Stimulated activated CD4-positive, alpha-beta T cell treated with anti-CD3 and anti-CD28 coated beads, Interleukin-4, amount 100 ng/mL, for 4 hours (primary cell): ENCODE results near the gene PCSK1.
"Not testable (repeated sequence)": the region's sequence is repeated elsewhere in the genome, so short reads cannot be mapped to it uniquely, and the experiment has no call there.

Experiments
- DNase-seq, 2 experiments: peaks; one replicate each; pipeline ENCODE4 v3.0.0-alpha.2; 2020

PCSK1 gene

DNA sequence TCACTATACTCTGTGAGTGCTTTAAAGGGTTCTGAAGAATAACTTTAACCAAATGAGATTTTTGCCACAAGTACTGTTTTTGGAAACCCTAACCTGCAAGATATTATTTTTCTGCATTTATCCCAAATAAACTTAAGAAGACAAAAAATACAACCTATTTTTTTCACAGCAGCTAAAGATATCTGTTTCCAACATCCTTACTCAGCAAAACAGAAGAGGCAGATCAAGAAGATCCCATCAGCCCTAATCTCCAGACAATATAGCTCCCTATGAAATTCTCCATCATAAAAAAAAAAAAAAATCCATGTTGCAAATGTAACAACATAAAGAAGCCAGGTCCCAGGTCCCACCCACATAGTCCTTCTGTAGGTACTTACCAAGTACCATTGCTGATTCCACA lies 7.6 kb downstream of the PCSK1 start:
- DNase-seq = no peak

GRCh38 chr5:96415897-96416296 lies 17.2 kb downstream of the PCSK1 start:
- DNase-seq = no peak

GRCh38 chr5:96412868-96413449 lies 20.1 kb downstream of the PCSK1 start:
- no peak for DNase-seq

GRCh38 chr5:96410013-96410412 lies 23.0 kb downstream of the PCSK1 start:
- DNase-seq = no peak

DNA sequence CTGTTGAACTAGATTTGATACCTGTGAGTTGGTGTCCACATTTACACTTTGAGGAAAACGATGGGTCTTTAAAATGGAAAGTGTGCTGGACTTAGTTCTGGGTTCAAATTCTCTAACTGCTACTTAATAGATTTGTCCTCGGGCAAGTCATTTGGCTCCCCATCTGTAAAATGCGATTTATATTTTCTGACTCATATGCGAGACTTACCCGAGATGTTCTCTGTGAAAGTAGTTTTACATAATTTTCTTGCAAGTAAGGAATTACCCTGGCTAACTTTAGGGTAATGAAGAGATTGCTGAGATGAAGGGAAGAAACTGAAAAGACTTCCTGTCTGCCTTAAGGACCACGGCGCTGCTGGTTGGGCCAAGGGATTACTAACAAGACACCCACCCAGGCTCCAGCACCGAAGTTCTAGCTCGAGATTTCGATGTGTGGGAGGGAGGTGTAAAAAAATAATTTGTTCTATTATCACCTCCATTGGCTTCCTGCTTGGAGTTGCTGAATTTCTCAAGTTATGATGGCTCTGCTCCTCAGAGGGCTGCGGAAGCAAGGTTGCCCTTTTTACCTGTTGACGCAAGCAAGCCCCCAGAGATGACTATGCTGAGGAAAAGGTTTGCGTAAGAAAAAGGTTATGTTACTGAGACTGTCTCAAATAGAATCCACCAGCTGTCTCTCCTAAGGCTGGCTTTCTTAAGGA lies 24.1 kb downstream of the PCSK1 start:
- DNase-seq = no peak

DNA sequence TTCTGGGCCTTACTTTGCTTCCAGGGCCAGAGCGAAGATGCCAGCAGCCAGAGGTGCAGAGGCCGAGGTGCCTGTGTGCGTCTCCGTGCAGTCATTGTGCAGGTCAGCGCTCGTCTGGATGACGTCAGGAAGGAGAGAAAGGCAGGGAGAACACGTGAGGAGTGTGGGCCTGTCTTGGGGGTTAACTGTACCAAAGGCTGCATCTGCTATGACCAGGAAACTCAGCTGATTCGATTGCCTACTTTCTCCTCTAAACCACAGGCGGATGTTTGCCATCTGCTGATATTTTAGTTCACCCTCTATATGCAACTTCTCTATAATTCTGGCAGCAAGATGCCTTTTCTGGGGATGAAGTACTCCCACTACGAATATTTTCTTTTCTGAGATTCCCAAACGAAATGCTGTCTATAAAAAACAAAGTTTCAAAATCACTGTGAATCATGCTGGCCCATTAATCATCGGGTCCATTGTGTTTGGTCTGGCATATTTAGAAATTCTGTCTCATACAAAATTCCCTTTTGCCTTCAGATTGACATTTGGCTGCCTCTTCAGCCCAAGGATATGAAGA lies 24.8 kb downstream of the PCSK1 start:
- no peak for DNase-seq

- no peak for DNase-seq
These were observed 25.6 kb downstream of the PCSK1 start for GRCh38 chr5:96407436-96407835.

- DNase-seq = no peak
These were observed 28.7 kb downstream of the PCSK1 start for GRCh38 chr5:96404191-96404867.

GRCh38 chr5:96402500-96402899 lies 30.5 kb downstream of the PCSK1 start:
- no peak for DNase-seq

DNA sequence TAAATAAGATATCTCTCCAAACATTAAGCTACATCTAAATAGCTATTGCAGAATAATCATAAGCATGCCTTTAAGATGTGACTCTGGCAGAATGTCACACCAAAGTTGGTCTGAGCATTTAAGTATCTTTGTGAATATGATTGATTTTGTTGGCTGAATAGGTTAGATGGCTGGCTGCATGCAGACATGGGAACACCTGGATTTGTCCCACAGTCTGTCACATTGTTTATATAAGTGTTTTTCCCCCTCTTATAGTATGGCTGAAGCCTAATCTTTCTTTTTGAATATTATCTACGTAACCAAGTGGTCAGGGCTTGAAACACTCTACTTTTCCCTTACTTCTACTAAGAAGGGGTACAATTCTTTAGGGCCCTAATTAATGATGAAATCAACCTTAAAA lies 36.2 kb downstream of the PCSK1 start:
- DNase-seq = no peak

DNA sequence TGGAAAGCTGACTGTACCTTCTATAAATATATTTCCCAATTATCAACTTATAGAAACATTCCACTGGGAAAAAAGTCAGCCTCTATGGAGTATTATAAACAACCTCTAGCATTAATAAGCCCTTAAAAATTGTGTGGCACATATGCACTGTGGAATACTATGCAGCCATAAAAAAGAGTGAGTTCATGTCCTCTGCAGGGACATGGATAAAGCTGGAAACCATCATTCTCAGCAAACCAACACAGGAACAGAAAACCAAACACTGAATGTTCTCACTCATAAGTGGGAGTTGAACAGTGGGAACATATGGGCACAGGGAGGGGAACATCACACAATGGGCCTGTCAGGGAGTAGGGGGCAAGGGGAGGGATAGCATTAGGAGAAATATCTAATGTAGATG lies 37.8 kb downstream of the PCSK1 start:
- not testable (repeated sequence) for DNase-seq

DNA sequence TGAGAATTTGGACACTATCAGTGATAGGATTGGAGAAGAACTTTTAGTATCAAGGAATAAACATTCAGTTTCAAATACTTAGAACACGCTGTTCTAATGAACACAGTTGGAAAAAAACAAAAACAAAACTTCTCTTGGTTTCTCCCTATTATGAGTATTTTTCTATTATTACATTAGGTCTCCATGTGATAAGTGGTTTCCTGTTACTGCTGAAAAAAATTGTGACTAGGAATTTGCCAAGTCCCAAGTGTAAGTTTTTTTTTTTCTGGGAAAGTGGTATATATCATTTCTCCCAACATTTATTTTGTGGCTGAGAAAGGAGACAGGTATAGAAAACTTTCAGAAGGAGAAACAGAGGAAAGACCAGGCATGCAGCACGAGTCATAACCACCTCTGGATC lies 41.1 kb downstream of the PCSK1 start:
- DNase-seq = no peak

DNA sequence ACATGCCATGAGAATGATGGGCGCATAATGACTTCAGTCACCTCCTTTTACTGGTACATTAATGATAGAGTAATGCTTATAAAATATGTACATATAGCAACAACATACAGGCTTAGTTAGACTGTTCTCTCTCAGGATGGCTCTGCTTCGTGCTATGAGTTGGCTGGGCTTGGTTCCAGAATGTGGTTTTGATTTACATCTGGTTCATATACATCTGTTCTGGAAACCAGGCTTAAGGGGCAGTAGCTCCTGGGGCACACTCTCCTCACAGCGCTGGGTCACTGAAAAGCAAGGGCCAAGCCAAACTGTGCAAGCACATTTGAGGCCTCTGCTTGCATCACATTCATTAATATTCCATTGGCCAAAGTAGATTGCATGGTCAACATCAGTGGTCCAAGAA lies 44.9 kb downstream of the PCSK1 start:
- no peak for DNase-seq

- no peak for DNase-seq
These were observed 45.4 kb downstream of the PCSK1 start for GRCh38 chr5:96387616-96388015.

GRCh38 chr5:96385538-96385937 lies 47.5 kb downstream of the PCSK1 start:
- DNase-seq = no peak

- DNase-seq = no peak
These were observed 48.7 kb downstream of the PCSK1 start for GRCh38 chr5:96384353-96384752.

- no peak for DNase-seq
These were observed 51.5 kb downstream of the PCSK1 start for GRCh38 chr5:96381526-96381925.

DNA sequence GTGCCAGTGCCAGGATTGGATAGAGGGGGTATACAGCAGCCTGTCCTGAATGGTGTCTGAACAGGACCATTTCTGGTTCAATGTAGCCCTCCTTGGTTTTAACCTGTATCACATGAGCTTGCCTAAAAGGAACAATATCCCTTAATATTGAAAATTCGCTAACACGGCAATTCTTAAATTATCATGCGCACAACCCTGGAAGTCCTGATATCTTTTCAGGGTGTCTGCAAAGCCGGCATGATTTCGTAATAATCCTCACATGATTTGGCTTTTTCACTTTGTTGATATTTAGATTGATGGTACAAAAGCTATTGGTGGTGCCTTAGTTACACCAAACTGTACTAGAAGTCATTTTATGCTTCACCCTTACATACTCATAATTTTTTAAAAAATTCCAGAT lies 53.2 kb downstream of the PCSK1 start:
- DNase-seq = no peak

DNA sequence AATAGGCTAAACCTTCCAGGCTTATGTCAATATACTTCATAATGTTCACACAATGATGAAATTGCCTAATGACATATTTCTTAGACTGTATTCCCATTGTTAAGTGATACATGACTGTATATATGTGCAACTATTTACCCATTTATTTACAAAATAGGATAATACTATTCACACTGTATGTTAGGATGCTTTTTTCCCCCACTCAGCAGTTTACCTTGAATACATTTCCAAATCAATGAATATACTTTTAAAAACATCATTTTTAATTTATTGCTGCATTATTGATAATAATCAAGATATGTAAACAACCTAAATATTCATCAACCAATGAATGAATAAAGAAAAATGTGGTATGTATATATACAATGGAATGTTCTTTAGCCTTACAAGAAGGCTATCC lies 55.5 kb downstream of the PCSK1 start:
- DNase-seq = no peak

DNA sequence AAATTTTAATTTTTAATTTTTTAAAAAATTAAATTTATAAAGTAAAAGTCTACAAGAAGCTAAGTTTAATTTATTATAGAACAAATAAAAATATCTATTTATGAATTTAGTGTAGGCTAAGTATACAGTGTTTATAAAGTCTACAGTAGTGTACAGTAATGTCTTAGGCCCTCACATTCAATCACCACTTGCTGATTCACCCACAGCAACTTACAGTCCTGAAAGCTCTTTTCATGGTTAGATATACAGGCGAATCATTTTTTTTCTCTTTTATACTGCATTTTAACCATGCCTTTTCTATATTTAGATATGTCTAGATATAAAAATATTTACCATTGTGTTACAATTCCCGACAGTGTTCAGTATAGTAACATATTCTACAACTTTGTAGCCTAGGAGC lies 55.9 kb downstream of the PCSK1 start:
- no peak for DNase-seq

- DNase-seq = no peak
These were observed 58.4 kb downstream of the PCSK1 start for GRCh38 chr5:96374653-96375052.

DNA sequence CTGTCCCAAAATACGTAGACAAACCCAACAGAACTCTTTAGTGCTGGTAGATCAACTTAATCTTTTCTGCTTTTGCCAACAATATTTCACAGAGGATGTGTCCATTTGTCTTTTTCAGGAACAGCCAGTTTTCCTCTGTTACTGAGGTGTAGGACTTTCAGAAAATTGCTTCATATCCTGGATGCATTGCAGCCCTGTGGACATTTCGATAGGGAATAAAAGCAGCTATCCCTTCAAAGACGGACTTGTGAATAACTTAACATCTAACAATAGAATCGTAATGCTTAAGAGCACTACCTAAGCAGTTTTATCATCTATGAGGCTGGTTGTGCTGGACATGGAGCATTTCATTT lies 59.7 kb downstream of the PCSK1 start:
- DNase-seq = no peak

- DNase-seq = no peak
These were observed 60.2 kb downstream of the PCSK1 start for GRCh38 chr5:96372726-96373380.

GRCh38 chr5:96370976-96371375 lies 62.1 kb downstream of the PCSK1 start:
- DNase-seq = no peak
